ENCODE data around the gene EHMT1.

EHMT1 gene

DNA sequence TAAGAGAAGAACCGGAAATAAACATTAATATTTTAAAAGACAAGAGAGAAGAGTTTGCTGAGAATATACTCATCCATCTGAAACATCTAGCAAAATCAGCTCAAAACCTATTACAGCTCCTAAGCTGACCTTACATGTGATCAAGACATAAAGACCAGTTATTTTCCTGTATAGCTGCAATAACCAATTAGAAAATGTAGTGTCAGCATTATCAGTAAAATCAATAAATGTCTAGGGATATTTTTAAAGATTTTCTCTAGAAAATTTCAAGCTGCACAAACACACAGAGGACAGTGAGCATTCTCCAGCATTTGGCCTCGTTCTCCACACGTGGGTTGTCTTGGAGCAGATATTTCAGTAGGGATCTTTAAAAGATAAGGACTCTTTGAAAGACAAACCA is 131.2 kb downstream of the EHMT1 start:
- in situ Hi-C loops (cut with HindIII; ENCODE audit: low sequenced_read_pairs), result no loop called here
- no peak for DNase-seq (ENCODE audit: low read depth)
- TF ChIP-seq, protein P1, sequence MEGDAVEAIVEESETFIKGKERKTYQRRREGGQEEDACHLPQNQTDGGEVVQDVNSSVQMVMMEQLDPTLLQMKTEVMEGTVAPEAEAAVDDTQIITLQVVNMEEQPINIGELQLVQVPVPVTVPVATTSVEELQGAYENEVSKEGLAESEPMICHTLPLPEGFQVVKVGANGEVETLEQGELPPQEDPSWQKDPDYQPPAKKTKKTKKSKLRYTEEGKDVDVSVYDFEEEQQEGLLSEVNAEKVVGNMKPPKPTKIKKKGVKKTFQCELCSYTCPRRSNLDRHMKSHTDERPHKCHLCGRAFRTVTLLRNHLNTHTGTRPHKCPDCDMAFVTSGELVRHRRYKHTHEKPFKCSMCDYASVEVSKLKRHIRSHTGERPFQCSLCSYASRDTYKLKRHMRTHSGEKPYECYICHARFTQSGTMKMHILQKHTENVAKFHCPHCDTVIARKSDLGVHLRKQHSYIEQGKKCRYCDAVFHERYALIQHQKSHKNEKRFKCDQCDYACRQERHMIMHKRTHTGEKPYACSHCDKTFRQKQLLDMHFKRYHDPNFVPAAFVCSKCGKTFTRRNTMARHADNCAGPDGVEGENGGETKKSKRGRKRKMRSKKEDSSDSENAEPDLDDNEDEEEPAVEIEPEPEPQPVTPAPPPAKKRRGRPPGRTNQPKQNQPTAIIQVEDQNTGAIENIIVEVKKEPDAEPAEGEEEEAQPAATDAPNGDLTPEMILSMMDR (IDR thresholded peaks at IDR 0.05; ENCODE audit: low read depth, low read length, missing control alignments), result no peak
- H3K4me3 ChIP-seq (ENCODE audit: low read depth, low read length), result no peak overlapping the region

DNA sequence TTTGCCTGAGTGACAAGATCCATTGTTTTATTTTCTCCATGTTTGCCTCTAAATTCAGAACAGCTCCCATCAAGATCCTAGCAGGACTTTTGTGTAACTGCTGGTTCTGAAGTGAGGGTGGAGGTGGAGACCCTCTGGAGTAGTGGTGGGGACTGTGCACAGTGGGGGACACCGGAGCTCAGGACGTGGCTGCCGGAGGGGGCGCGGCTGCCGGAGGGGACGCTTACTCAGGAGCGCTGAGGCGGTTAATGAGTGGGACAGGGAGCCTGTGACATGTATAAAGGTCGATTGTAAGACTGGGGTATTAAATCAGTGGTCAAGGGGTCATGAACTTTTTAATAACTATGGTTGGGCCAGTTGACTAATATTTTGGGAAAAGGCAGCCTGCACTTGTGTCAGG is 131.8 kb downstream of the EHMT1 start:
- H3K4me3 ChIP-seq (ENCODE audit: low read depth, low read length), result no peak overlapping the region
- no peak for DNase-seq (ENCODE audit: low read depth)
- TF ChIP-seq, protein P1 (IDR thresholded peaks at IDR 0.05; ENCODE audit: low read depth, low read length, missing control alignments), result no peak
- in situ Hi-C loops (cut with HindIII; ENCODE audit: low sequenced_read_pairs), result no loop called here

DNA sequence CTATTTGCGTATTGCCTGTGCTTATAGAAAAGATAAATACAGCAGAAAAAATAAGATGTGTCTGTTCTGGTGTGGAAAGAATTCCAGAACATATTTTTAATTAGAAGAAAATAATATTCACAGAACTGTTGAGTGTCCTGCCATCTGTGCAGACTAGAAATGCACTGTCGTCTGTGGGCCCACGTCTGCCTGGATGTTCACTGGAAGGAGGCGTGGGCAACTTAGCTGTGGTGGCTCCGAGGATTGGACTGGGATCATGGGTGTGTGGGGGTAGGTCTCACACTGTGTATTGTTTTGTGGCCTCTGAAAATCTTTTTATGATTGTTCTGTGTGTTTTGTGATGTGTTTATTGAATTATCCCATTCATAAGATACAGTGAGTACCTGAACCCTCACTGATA is 132.8 kb downstream of the EHMT1 start:
- H3K4me3 ChIP-seq (ENCODE audit: low read depth, low read length), result no peak overlapping the region
- TF ChIP-seq, protein P1 (IDR thresholded peaks at IDR 0.05; ENCODE audit: low read depth, low read length, missing control alignments), result no peak
- in situ Hi-C loops (cut with HindIII; ENCODE audit: low sequenced_read_pairs), result no loop called here
- no peak for DNase-seq (ENCODE audit: low read depth)

DNA sequence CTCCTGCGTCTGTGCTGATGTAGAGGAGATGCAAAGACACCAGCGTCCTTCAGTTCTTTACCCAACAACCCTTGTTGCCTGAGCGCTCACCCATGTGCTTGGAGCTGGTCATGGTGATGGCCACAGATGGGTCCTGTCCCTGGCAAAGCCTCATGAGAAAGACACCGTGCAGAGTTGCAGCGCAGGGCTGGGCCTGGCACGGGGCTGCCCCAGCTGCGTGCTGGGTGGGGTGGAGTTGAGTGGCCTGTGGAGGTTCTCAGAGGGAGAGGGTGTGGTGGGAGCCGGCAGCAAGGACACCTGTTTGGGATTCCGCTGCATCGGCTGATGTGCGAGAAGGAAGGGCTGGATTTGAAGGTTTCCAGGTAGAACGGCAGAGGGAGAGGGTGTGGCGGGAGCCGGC is 133.6 kb downstream of the EHMT1 start:
- TF ChIP-seq, protein P1 (IDR thresholded peaks at IDR 0.05; ENCODE audit: low read depth, low read length, missing control alignments), result no peak
- in situ Hi-C loops (cut with HindIII; ENCODE audit: low sequenced_read_pairs), result no loop called here
- H3K4me3 ChIP-seq (ENCODE audit: low read depth, low read length), result no peak overlapping the region
- no peak for DNase-seq (ENCODE audit: low read depth)

DNA sequence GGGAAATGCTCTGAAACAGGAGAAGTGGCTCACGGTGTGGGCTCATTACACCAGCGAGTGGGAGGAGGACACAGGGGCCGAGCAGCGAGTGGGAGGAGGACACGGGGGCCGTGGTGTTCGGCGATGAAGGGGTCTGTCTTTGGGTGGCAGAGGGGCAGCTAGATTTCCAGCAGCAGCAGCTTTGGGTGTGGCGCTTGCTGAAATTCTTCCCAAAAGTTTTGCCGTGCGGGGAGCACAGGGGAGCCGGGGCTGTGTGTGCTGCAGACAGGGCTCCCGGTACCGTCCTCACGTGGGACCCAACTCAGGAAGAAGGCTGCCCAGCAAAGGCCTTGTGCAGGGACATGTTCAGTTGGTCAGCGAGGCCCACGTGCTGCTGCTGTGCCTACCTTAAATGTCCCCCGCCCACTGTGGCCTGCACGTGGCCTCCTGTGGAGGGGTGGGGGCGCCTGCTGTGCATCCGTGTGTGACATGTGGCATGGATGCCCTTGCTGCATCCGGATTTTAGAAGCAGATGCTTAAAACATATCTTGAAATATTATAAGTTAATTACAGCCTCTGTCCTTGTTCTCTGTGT is 134.5 kb downstream of the EHMT1 start:
- in situ Hi-C loops (cut with HindIII; ENCODE audit: low sequenced_read_pairs), result no loop called here
- DNase-seq (ENCODE audit: low read depth), result no peak
- TF ChIP-seq, protein P1 (IDR thresholded peaks at IDR 0.05; ENCODE audit: low read depth, low read length, missing control alignments), result no peak
- H3K4me3 ChIP-seq (ENCODE audit: low read depth, low read length), result no peak overlapping the region

DNA sequence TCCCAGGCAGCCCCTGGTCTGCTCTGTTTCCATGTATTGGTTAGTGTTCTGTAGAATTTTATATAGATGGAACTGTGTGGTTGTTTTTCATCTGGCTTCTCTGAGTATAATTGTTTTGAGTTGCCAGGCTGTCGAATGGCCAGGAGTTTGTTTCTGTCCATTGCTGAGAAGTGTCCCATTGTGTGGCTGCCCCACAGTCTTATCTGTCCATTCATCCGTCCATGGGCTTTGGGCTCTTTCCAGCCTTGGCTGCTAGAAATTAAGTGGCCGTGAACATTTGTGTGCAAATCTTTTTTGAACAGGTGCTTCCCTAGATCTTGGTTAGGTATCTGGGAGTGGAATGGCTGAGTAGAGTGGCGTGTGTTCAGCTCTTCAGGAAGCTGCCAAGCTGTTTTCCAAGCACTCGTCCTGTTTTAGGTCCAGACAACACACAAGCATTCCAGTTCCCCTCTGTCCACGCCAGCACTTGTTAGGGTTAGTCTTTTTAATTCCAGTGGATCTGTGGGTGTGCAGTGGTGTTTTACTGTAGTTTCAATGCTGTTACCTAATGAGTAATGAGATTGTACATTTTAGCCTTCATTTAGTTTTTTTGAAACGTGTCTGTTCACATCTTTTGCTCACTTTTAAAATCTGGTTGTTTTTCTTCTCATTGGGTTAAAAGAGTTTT is 136.6 kb downstream of the EHMT1 start:
- DNase-seq (ENCODE audit: low read depth), result no peak
- H3K4me3 ChIP-seq (ENCODE audit: low read depth, low read length), result no peak overlapping the region
- in situ Hi-C loops (cut with HindIII; ENCODE audit: low sequenced_read_pairs), result no loop called here
- TF ChIP-seq, protein P1 (IDR thresholded peaks at IDR 0.05; ENCODE audit: low read depth, low read length, missing control alignments), result no peak

Data from astrocyte of the cerebellum (primary cell).